Left ventricle myocardium inferior (tissue), 1 donor: Measurements from ENCODE around the gene ZFPL1. TPM values are rescaled to one million over a fixed set of nuclear protein-coding genes. Genes with fewer than 3 reads are reported as not detected.

Experiments used
- DNase-seq: peaks from one replicate; pipeline ENCODE4 v3.0.0-alpha.2; 2020
- H3K27ac ChIP-seq: fragments of 200-600 bp; replicated peaks from 2 replicates; pipeline ENCODE4 v1.8.0; 2021
- H3K27me3 ChIP-seq: fragments of 200-600 bp; 2 replicates; pipeline ENCODE4 v1.8.0; 2021; ENCODE audit warnings: low read depth
- H3K36me3 ChIP-seq: fragments of 200-600 bp; 2 replicates; pipeline ENCODE4 v1.8.0; 2021
- H3K4me1 ChIP-seq: fragments of 200-600 bp; 2 replicates; pipeline ENCODE4 v1.8.0; 2021
- H3K4me3 ChIP-seq: fragments of 200-600 bp; 2 replicates; pipeline ENCODE4 v1.8.0; 2021; ENCODE audit warnings: mild to moderate bottlenecking, moderate library complexity
- H3K9me3 ChIP-seq: fragments of 200-600 bp; replicated peaks from 2 replicates; pipeline ENCODE4 v1.8.0; 2021
- CTCF ChIP-seq: fragments of 200-600 bp; IDR thresholded peaks from 2 replicates; pipeline ENCODE4 v1.8.0; 2021; ENCODE audit warnings: antibody characterized with exemption, mild to moderate bottlenecking, borderline replicate concordance
- intact Hi-C: fragments of 100-400 bp; cut with micrococcal nuclease; formaldehyde crosslinking; loops from one replicate; pipeline ENCODE4 v1.11.0; 2022
- total RNA-seq: library from RNA; stranded (reverse); fragmentation: NEBNext Ultra II Directional; extraction: Animal tissue kit (Norgen Biotek cat#: 25700); gene quantifications from one replicate; pipeline ENCODE4 v1.2.1, GENCODE V29; 2021
- donor health status: DM: no; HTN: yes; CAD: no; lungs with severe emphysema.

ZFPL1 gene
- total RNA-seq, 1 donor from 2014 or later: 23.1 TPM

- no peak for TF ChIP-seq CTCF
- H3K27me3 ChIP-seq: no peaks in the 10 kb centered on the region
- intact Hi-C loops: no loop called here
- H3K9me3 ChIP-seq: no peaks in the 10 kb centered on the region
- no peaks in the 10 kb centered on the region for H3K4me1 ChIP-seq
- no peak for DNase-seq
- no peaks in the 10 kb centered on the region for H3K36me3 ChIP-seq
- no peak overlapping the region for H3K4me3 ChIP-seq
- no peak overlapping the region for H3K27ac ChIP-seq
Measured at GRCh38 chr11:65060913-65061408, 23.1 kb upstream of the ZFPL1 start.

- H3K4me3 ChIP-seq: no peak overlapping the region
- no peaks in the 10 kb centered on the region for H3K36me3 ChIP-seq
- H3K27me3 ChIP-seq: no peaks in the 10 kb centered on the region
- no peak overlapping the region for H3K27ac ChIP-seq
- intact Hi-C loops: no loop called here
- no peak for TF ChIP-seq CTCF
- DNase-seq: no peak
- H3K4me1 ChIP-seq: no peaks in the 10 kb centered on the region
- H3K9me3 ChIP-seq: no peaks in the 10 kb centered on the region
Measured at GRCh38 chr11:65063532-65063931, 20.5 kb upstream of the ZFPL1 start.

- H3K36me3 ChIP-seq: no peaks in the 10 kb centered on the region
Measured at GRCh38 chr11:65064847-65065240, 19.2 kb upstream of the ZFPL1 start.

GRCh38 chr11:65065851-65066250, 18.2 kb upstream of the ZFPL1 start:
- no peaks in the 10 kb centered on the region for H3K4me1 ChIP-seq
- H3K27me3 ChIP-seq: no peaks in the 10 kb centered on the region
- H3K9me3 ChIP-seq: no peaks in the 10 kb centered on the region
- TF ChIP-seq CTCF: no peak
- no peak overlapping the region for H3K4me3 ChIP-seq
- H3K36me3 ChIP-seq: no peaks in the 10 kb centered on the region
- DNase-seq: no peak
- intact Hi-C loops: no loop called here
- H3K27ac ChIP-seq: no peak overlapping the region

More at GRCh38 chr11:65064847-65065240, 19.2 kb upstream of the ZFPL1 start:
- Histone ChIP-seq H3K9me3 (no peaks in the 10 kb centered on the region), H3K27me3 (no peaks in the 10 kb centered on the region), H3K4me3 (no peak overlapping the region), H3K4me1 (no peaks in the 10 kb centered on the region), H3K27ac (no peak overlapping the region)
- intact Hi-C loops: no loop called here
- no peak for TF ChIP-seq CTCF
- no peak for DNase-seq

GRCh38 chr11:65066315-65066714, 17.7 kb upstream of the ZFPL1 start:
- Histone ChIP-seq H3K9me3 (no peaks in the 10 kb centered on the region), H3K36me3 (no peaks in the 10 kb centered on the region), H3K27ac (no peak overlapping the region), H3K27me3 (no peaks in the 10 kb centered on the region), H3K4me3 (no peak overlapping the region), H3K4me1 (no peaks in the 10 kb centered on the region)
- no peak for DNase-seq
- TF ChIP-seq CTCF: no peak
- intact Hi-C loops: no loop called here
